ENCODE measurements around the gene TENT5C. TPM values are rescaled to one million over a fixed set of nuclear protein-coding genes. Genes with fewer than 3 reads are reported as not detected.

TENT5C gene
- total RNA-seq, 1 experiment from 2014 or later = 1.4 TPM

GRCh38 chr1:117665556-117666270 lies 59.9 kb downstream of the TENT5C start:
- H3K4me1 Mint-ChIP-seq = peaks cover 31% of the 10 kb centered on the region

More at GRCh38 chr1:117665556-117666270, 59.9 kb downstream of the TENT5C start:
- DNase-seq (ENCODE audit: low spot score) = no peak
- Mint-ChIP-seq H3K36me3 (peaks cover 12% of the 10 kb centered on the region), H3K9me3 (peaks cover 26% of the 10 kb centered on the region), H3K4me3 (no peak overlapping the region), H3K27ac (no peak overlapping the region), H3K27me3 (ENCODE audit: low read depth) (no peaks in the 10 kb centered on the region)
- POLR2A ChIA-PET = no interaction called here
- CTCF ChIA-PET = interaction anchor here (1.2 to 2.1 kb wide), 3 partner anchors 9 to 131 kb away, joined by 3 to 5 read pairs (median 5); no protein-coding TSS in a partner anchor
- no peak for ATAC-seq
- TF ChIP-seq GRHL2 (CRISPR knock-in tag; IDR thresholded peaks at IDR 0.05; ENCODE audit: insufficient replicate concordance, severe bottlenecking) (no peak), ZNF416 (CRISPR knock-in tag; IDR thresholded peaks at IDR 0.05) (no peak), CBFB (CRISPR knock-in tag; IDR thresholded peaks at IDR 0.05; ENCODE audit: low read depth) (no peak), ZSCAN18 (CRISPR knock-in tag; IDR thresholded peaks at IDR 0.05) (no peak), ZNF396 (CRISPR knock-in tag; IDR thresholded peaks at IDR 0.05; ENCODE audit: borderline replicate concordance) (no peak), TP53 (CRISPR knock-in tag; IDR thresholded peaks at IDR 0.05) (no peak), ZNF317 (CRISPR knock-in tag; IDR thresholded peaks at IDR 0.05; ENCODE audit: borderline replicate concordance, low read depth) (no peak), MLX (CRISPR knock-in tag; IDR thresholded peaks at IDR 0.05) (no peak), E2F4 (CRISPR knock-in tag; IDR thresholded peaks at IDR 0.05; ENCODE audit: borderline replicate concordance, low read depth) (no peak), JAZF1 (CRISPR knock-in tag; IDR thresholded peaks at IDR 0.05) (no peak), ZBTB43 (CRISPR knock-in tag; IDR thresholded peaks at IDR 0.05) (no peak), FOXP1 (CRISPR knock-in tag; IDR thresholded peaks at IDR 0.05; ENCODE audit: borderline replicate concordance) (no peak)
- TF ChIP-seq, protein P1, sequence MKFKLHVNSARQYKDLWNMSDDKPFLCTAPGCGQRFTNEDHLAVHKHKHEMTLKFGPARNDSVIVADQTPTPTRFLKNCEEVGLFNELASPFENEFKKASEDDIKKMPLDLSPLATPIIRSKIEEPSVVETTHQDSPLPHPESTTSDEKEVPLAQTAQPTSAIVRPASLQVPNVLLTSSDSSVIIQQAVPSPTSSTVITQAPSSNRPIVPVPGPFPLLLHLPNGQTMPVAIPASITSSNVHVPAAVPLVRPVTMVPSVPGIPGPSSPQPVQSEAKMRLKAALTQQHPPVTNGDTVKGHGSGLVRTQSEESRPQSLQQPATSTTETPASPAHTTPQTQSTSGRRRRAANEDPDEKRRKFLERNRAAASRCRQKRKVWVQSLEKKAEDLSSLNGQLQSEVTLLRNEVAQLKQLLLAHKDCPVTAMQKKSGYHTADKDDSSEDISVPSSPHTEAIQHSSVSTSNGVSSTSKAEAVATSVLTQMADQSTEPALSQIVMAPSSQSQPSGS (CRISPR knock-in tag; IDR thresholded peaks at IDR 0.05; ENCODE audit: borderline replicate concordance, low read depth) = no peak
- TF ChIP-seq, protein P2, sequence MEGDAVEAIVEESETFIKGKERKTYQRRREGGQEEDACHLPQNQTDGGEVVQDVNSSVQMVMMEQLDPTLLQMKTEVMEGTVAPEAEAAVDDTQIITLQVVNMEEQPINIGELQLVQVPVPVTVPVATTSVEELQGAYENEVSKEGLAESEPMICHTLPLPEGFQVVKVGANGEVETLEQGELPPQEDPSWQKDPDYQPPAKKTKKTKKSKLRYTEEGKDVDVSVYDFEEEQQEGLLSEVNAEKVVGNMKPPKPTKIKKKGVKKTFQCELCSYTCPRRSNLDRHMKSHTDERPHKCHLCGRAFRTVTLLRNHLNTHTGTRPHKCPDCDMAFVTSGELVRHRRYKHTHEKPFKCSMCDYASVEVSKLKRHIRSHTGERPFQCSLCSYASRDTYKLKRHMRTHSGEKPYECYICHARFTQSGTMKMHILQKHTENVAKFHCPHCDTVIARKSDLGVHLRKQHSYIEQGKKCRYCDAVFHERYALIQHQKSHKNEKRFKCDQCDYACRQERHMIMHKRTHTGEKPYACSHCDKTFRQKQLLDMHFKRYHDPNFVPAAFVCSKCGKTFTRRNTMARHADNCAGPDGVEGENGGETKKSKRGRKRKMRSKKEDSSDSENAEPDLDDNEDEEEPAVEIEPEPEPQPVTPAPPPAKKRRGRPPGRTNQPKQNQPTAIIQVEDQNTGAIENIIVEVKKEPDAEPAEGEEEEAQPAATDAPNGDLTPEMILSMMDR (IDR thresholded peaks at IDR 0.05) = no peak
- TF ChIP-seq, protein P3, sequence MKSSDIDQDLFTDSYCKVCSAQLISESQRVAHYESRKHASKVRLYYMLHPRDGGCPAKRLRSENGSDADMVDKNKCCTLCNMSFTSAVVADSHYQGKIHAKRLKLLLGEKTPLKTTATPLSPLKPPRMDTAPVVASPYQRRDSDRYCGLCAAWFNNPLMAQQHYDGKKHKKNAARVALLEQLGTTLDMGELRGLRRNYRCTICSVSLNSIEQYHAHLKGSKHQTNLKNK (CRISPR knock-in tag; IDR thresholded peaks at IDR 0.05) = no peak
- TF ChIP-seq, protein P4, sequence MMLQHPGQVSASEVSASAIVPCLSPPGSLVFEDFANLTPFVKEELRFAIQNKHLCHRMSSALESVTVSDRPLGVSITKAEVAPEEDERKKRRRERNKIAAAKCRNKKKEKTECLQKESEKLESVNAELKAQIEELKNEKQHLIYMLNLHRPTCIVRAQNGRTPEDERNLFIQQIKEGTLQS (CRISPR knock-in tag; conservative IDR thresholded peaks at IDR 0.05) = no peak
